Skeletal muscle satellite cell (primary cell): ENCODE data around the gene SYDE2. TPM values are rescaled to one million over a fixed set of nuclear protein-coding genes. Genes with fewer than 3 reads are reported as not detected.

Source experiments
- H3K27me3 ChIP-seq: 2 replicates; pipeline ENCODE4 v1.7.0; 2013; ENCODE audit warnings: low read length; ENCODE audit not compliant: control insufficient read depth, insufficient read depth
- H3K36me3 ChIP-seq: 2 replicates; pipeline ENCODE4 v1.7.0; 2013; ENCODE audit warnings: mild to moderate bottlenecking, control low read depth, low read length; ENCODE audit not compliant: insufficient read depth
- H3K4me1 ChIP-seq: 2 replicates; pipeline ENCODE4 v1.7.0; 2013; ENCODE audit warnings: low read length; ENCODE audit not compliant: control insufficient read depth, insufficient read depth
- H3K4me2 ChIP-seq: 2 replicates; pipeline ENCODE4 v1.7.0; 2013; ENCODE audit warnings: mild to moderate bottlenecking, low read length
- H3K4me3 ChIP-seq: 2 replicates; pipeline ENCODE4 v1.7.0; 2013; ENCODE audit warnings: low read length
- H3K9ac ChIP-seq: 2 replicates; pipeline ENCODE4 v1.7.0; 2013; ENCODE audit warnings: mild to moderate bottlenecking, low read depth, low read length, moderate library complexity
- H3K9me3 ChIP-seq: replicated peaks from 2 replicates; pipeline ENCODE4 v1.7.0; 2013; ENCODE audit warnings: mild to moderate bottlenecking, control low read depth, low read length
- small RNA-seq: library from RNA; depleted of rRNA; stranded (forward); fragments of <200 nt; gene quantifications from one replicate; pipeline ENCODE3, GENCODE V24; 2012

Gene SYDE2

DNA sequence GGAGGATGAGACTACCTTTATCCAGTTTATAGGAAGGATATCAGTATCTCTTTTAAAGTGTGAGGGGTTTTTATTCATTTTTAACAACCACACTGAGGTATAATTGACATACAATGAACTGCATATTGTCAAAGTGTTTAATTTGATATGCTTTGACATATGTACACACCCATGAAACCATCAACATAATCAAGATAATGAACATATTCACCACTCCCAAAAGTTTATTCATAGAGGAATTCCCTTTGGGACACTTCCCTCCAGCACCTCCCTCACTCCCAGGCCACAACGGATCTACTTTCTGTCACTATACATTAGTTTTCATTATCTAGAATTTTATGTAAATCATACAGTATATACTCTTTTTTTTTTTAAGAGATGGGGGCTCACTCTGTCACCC lies 89.1 kb downstream of the SYDE2 start:
- H3K9ac ChIP-seq, result no peak overlapping the region
- no peaks in the 10 kb centered on the region for H3K9me3 ChIP-seq
- H3K27me3 ChIP-seq, result no peaks in the 10 kb centered on the region
- H3K36me3 ChIP-seq, result no peaks in the 10 kb centered on the region
- H3K4me1 ChIP-seq, result no peaks in the 10 kb centered on the region
- no peak overlapping the region for H3K4me2 ChIP-seq
- no peak overlapping the region for H3K4me3 ChIP-seq

DNA sequence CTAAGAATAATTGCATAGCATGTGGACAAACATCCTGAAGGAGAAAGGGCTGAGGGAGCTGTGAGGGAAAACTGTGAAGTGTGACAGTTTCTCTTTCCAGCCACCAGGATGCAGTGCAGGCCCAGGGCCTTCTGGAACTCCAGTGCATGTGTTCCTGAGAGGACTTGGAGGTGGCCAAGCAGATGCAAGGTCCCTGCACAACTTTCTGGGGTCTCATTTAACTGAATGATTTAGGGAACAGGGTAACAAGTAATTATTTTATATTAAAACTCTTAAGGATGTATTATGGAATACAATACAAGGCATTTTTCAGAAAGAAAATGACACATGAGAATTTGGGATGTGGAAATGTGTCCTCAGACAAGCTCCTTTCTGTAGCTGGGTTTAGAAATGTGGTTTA lies 91.3 kb downstream of the SYDE2 start:
- Histone ChIP-seq H3K4me2 (no peak overlapping the region), H3K9ac (no peak overlapping the region), H3K9me3 (no peaks in the 10 kb centered on the region), H3K27me3 (no peaks in the 10 kb centered on the region), H3K36me3 (no peaks in the 10 kb centered on the region), H3K4me1 (no peaks in the 10 kb centered on the region), H3K4me3 (no peak overlapping the region)

Small RNA genes lying within 50 kb of the gene (small RNA-seq; reads per million reads assigned to genes)
- gene MIR4423, result not detected
